Measurements from ENCODE around the gene KIF3B.

The KIF3B gene

GRCh38 chr20:32277361-32278198 is at the start of gene KIF3B:
Gene KIF3B (plus strand): TSS chr20:32277651. CDS start chr20:32309778, 32,127 bp downstream.
- in situ Hi-C loops (cut with HindIII; ENCODE audit: low sequenced_read_pairs) = loop anchor here (5.0 kb wide), 1 partner anchor 40 kb away; no protein-coding TSS in a partner anchor

- in situ Hi-C loops (cut with HindIII; ENCODE audit: low sequenced_read_pairs) = no loop called here
Measured at GRCh38 chr20:32227744-32228688, 49.4 kb upstream of the KIF3B start.

- in situ Hi-C loops (cut with HindIII; ENCODE audit: low sequenced_read_pairs) = no loop called here
Measured at GRCh38 chr20:32229251-32229747, 48.2 kb upstream of the KIF3B start.

- in situ Hi-C loops (cut with HindIII; ENCODE audit: low sequenced_read_pairs) = no loop called here
Measured at GRCh38 chr20:32230707-32231106, 46.7 kb upstream of the KIF3B start.

GRCh38 chr20:32231245-32231644 is 46.2 kb upstream of the KIF3B start:
- in situ Hi-C loops (cut with HindIII; ENCODE audit: low sequenced_read_pairs) = no loop called here

GRCh38 chr20:32231847-32232246 is 45.6 kb upstream of the KIF3B start:
- in situ Hi-C loops (cut with HindIII; ENCODE audit: low sequenced_read_pairs) = no loop called here

GRCh38 chr20:32232326-32232886 is 45.0 kb upstream of the KIF3B start:
- in situ Hi-C loops (cut with HindIII; ENCODE audit: low sequenced_read_pairs) = no loop called here

GRCh38 chr20:32233286-32233685 is 44.2 kb upstream of the KIF3B start:
- in situ Hi-C loops (cut with HindIII; ENCODE audit: low sequenced_read_pairs) = no loop called here

- in situ Hi-C loops (cut with HindIII; ENCODE audit: low sequenced_read_pairs) = no loop called here
Measured at GRCh38 chr20:32234135-32234808, 43.2 kb upstream of the KIF3B start.

- in situ Hi-C loops (cut with HindIII; ENCODE audit: low sequenced_read_pairs) = no loop called here
Measured at GRCh38 chr20:32235331-32236047, 42.0 kb upstream of the KIF3B start.

GRCh38 chr20:32236048-32236533 is 41.4 kb upstream of the KIF3B start:
- in situ Hi-C loops (cut with HindIII; ENCODE audit: low sequenced_read_pairs) = no loop called here

- in situ Hi-C loops (cut with HindIII; ENCODE audit: low sequenced_read_pairs) = no loop called here
Measured at GRCh38 chr20:32236819-32237218, 40.6 kb upstream of the KIF3B start.

- in situ Hi-C loops (cut with HindIII; ENCODE audit: low sequenced_read_pairs) = no loop called here
Measured at GRCh38 chr20:32237419-32237818, 40.0 kb upstream of the KIF3B start.

GRCh38 chr20:32238483-32239425 is 38.7 kb upstream of the KIF3B start:
- in situ Hi-C loops (cut with HindIII; ENCODE audit: low sequenced_read_pairs) = no loop called here

GRCh38 chr20:32240205-32240604 is 37.2 kb upstream of the KIF3B start:
- in situ Hi-C loops (cut with HindIII; ENCODE audit: low sequenced_read_pairs) = no loop called here

GRCh38 chr20:32241807-32242206 is 35.6 kb upstream of the KIF3B start:
- in situ Hi-C loops (cut with HindIII; ENCODE audit: low sequenced_read_pairs) = no loop called here

- in situ Hi-C loops (cut with HindIII; ENCODE audit: low sequenced_read_pairs) = no loop called here
Measured at GRCh38 chr20:32244150-32244823, 33.2 kb upstream of the KIF3B start.

GRCh38 chr20:32244959-32245358 is 32.5 kb upstream of the KIF3B start:
- in situ Hi-C loops (cut with HindIII; ENCODE audit: low sequenced_read_pairs) = no loop called here
